Liver (tissue), 3 donors: ENCODE data around the gene KANK3.

Experiments used
- CTCF ChIP-seq: fragments of 150-350 bp; IDR thresholded peaks from 2 replicates; pipeline ENCODE4 v1.5.1; 2017; ENCODE audit warnings: improper control_type of control experiment, low read depth, low read length; ENCODE audit not compliant: missing input control
- EGR1 ChIP-seq, 2 donors: IDR thresholded peaks; 2 replicates each; pipeline ENCODE4 v1.6.1; 2016 to 2018; ENCODE audit warnings: antibody characterized with exemption in 2 of 2, low read depth in 2 of 2
- FOXA1 ChIP-seq: IDR thresholded peaks from 2 replicates; pipeline ENCODE4 v1.6.1; 2016; ENCODE audit warnings: antibody characterized with exemption
- GABPA ChIP-seq, 2 donors: IDR thresholded peaks in 1 of 2; conservative IDR thresholded peaks in 1 of 2; 2 replicates each; pipeline ENCODE4 v1.6.1; 2016; ENCODE audit warnings: antibody characterized with exemption in 2 of 2, mild to moderate bottlenecking in 1 of 2, moderate library complexity in 1 of 2
- JUND ChIP-seq, 2 donors: IDR thresholded peaks; 2 replicates each; pipeline ENCODE4 v1.6.1; 2016; ENCODE audit warnings: antibody characterized with exemption in 2 of 2
- NR2F2 ChIP-seq: IDR thresholded peaks from 2 replicates; pipeline ENCODE4 v1.6.1; 2016; ENCODE audit warnings: antibody characterized with exemption
- RAD21 ChIP-seq, 2 donors: IDR thresholded peaks; 2 replicates each; pipeline ENCODE4 v1.6.1; 2016; ENCODE audit warnings: antibody characterized with exemption in 2 of 2, mild to moderate bottlenecking in 2 of 2
- REST ChIP-seq: IDR thresholded peaks from 2 replicates; pipeline ENCODE4 v1.6.1; 2016; ENCODE audit warnings: antibody characterized with exemption, mild to moderate bottlenecking
- RXRA ChIP-seq, 2 donors: IDR thresholded peaks; 2 replicates each; pipeline ENCODE4 v1.6.1; 2017 to 2018; ENCODE audit warnings: antibody characterized with exemption in 2 of 2, mild to moderate bottlenecking in 1 of 2
- SP1 ChIP-seq: IDR thresholded peaks from 2 replicates; pipeline ENCODE4 v1.6.1; 2018; ENCODE audit warnings: antibody characterized with exemption, mild to moderate bottlenecking
- TAF1 ChIP-seq: conservative IDR thresholded peaks from 2 replicates; pipeline ENCODE4 v1.6.1; 2016; ENCODE audit warnings: antibody characterized with exemption, mild to moderate bottlenecking
- YY1 ChIP-seq: IDR thresholded peaks from 2 replicates; pipeline ENCODE4 v1.6.1; 2016; ENCODE audit warnings: antibody characterized with exemption, mild to moderate bottlenecking
- ZBTB33 ChIP-seq: IDR thresholded peaks from 2 replicates; pipeline ENCODE4 v1.6.1; 2016; ENCODE audit warnings: antibody characterized with exemption
- donor health status: healthy.
- donor health status: healthy.

GRCh38 chr19:8304841-8305621, 38.0 kb downstream of the KANK3 start:
- TF ChIP-seq CTCF = no peak
- TF ChIP-seq JUND (IDR thresholded peaks at IDR 0.05) = no peak
- no peak for TF ChIP-seq NR2F2
- no peak for TF ChIP-seq FOXA1
- no peak for TF ChIP-seq RAD21 (IDR thresholded peaks at IDR 0.05)
- TF ChIP-seq EGR1 (IDR thresholded peaks at IDR 0.05; ENCODE audit: low read depth in 2 of 2) = no peak
- TF ChIP-seq GABPA (IDR thresholded peaks at IDR 0.05 in 1 of 2, conservative IDR thresholded peaks at IDR 0.05 in 1 of 2) = no peak
- TF ChIP-seq REST = no peak
- TF ChIP-seq ZBTB33 = no peak
- TF ChIP-seq TAF1 = no peak
- TF ChIP-seq SP1 = no peak
- TF ChIP-seq RXRA (IDR thresholded peaks at IDR 0.05) = no peak
- TF ChIP-seq YY1 = no peak
